K562 (cell line): ENCODE results near the gene ELL3.

Experiments used
- MAFK ChIP-seq: IDR thresholded peaks from 2 replicates; pipeline ENCODE4 v1.6.1; 2011; ENCODE audit warnings: low read length, improper control_type of control experiment
- NFIC ChIP-seq: fragments of 450-650 bp; IDR thresholded peaks from 2 replicates; pipeline ENCODE4 v1.6.1; 2017; ENCODE audit warnings: mild to moderate bottlenecking, inconsistent platforms
- PYGO2 ChIP-seq: fragments of 450-650 bp; IDR thresholded peaks from 2 replicates; pipeline ENCODE4 v1.6.1; 2016; ENCODE audit warnings: mild to moderate bottlenecking, missing genetic modification characterization, moderate library complexity, missing compliant biosample characterization
- RBFOX2 ChIP-seq: fragments of 200-400 bp; formaldehyde crosslinking; IDR thresholded peaks from 2 replicates; pipeline ENCODE4 v1.6.1; 2017; ENCODE audit warnings: low read depth, mild to moderate bottlenecking, low read length, moderate library complexity
- SP1 ChIP-seq: sonication (generic); formaldehyde crosslinking; IDR thresholded peaks from 2 replicates; pipeline ENCODE4 v1.8.1; 2022; ENCODE audit warnings: mild to moderate bottlenecking, missing genetic modification reagents
- TRIM25 ChIP-seq: fragments of 450-650 bp; IDR thresholded peaks from 2 replicates; pipeline ENCODE4 v1.7.0; 2016; ENCODE audit warnings: borderline replicate concordance
- ZNF311 ChIP-seq: fragments of 250-450 bp; sonication (Bioruptor Pico); IDR thresholded peaks from 2 replicates; pipeline ENCODE4 v1.4.0; 2020; ENCODE audit warnings: mild to moderate bottlenecking, moderate library complexity

- TF ChIP-seq ZNF311 (CRISPR knock-in tag) (no peak), TRIM25 (no peak), PYGO2 (tag) (no peak), MAFK (no peak), SP1 (no peak), NFIC (no peak), RBFOX2 (no peak)
Observed at GRCh38 chr15:43723151-43723550, 53.6 kb downstream of the ELL3 start.
